ENCODE results near the gene MON2.

- TF ChIP-seq, protein P1, sequence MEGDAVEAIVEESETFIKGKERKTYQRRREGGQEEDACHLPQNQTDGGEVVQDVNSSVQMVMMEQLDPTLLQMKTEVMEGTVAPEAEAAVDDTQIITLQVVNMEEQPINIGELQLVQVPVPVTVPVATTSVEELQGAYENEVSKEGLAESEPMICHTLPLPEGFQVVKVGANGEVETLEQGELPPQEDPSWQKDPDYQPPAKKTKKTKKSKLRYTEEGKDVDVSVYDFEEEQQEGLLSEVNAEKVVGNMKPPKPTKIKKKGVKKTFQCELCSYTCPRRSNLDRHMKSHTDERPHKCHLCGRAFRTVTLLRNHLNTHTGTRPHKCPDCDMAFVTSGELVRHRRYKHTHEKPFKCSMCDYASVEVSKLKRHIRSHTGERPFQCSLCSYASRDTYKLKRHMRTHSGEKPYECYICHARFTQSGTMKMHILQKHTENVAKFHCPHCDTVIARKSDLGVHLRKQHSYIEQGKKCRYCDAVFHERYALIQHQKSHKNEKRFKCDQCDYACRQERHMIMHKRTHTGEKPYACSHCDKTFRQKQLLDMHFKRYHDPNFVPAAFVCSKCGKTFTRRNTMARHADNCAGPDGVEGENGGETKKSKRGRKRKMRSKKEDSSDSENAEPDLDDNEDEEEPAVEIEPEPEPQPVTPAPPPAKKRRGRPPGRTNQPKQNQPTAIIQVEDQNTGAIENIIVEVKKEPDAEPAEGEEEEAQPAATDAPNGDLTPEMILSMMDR (IDR thresholded peaks at IDR 0.05), result no peak
- no peak for TF ChIP-seq POLR2A (IDR thresholded peaks at IDR 0.05)
Observed at GRCh38 chr12:62625228-62625627, 158.6 kb downstream of the MON2 start.
